NCI-H2196 treated with DMSO at 0.1 percent for 48 hours (cell line): ENCODE results near the gene SLC24A5.

ENCODE experiments used
- DNase-seq: peaks from one replicate; lab custom pipeline; 2025; ENCODE audit not compliant: unreplicated experiment; lab: John Stamatoyannopoulos, UW

SLC24A5 gene

DNA sequence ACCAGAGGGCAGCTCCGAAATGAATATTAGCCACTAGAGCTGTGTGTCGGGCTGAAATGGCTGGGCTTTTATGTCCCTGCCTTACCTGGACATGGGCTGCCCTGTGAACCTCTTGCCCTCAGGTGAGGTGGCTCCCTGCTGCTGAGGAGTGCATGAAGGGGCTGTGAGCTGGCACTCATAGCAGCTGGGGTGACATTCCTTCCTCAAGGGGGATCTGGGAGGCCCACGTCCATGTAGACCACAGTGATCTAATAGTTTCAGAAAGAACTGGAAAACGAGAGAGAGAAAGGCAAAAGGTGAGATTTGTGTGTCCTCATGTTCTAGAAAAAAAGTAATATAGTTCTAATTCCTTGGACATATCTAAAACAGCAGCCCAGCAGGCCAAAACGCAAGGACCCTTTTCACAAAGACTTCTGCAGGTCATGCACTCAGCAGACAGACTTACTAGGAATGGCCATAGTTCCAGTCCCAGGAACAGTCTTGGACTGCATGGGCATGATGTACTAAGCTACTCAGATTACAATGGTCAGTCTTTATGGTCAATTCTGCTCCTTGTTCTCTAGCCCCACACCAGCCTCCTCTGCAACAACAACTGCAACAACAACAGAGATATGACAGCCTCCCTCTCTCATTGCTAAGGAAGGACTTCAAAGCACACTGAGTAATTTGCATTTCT is 10.8 kb upstream of the SLC24A5 start:
- DNase-seq: no peak

DNA sequence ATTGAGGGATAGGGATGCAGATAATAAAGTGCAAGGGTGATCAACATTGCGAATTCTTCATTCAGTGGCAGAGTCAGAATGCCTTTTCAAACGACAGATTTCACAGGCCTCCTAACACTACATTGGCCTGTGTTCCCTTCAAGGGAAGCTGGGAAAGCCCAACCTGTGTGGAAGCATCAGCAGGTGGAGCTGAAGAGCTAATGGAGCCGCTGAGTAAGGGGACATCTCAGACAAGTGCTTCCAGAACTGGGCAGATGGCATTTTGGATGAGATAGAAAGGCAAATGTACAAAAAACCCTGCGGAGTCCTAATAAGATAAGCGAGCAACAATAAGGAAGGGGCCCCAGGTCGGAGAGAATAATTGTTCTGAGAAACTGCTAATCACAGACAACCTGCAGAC is 8.5 kb upstream of the SLC24A5 start:
- no peak for DNase-seq

GRCh38 chr15:48119277-48119676 is 1.5 kb upstream of the SLC24A5 start:
- DNase-seq: no peak

GRCh38 chr15:48121849-48122248 is 1.1 kb downstream of the SLC24A5 start:
- no peak for DNase-seq

DNA sequence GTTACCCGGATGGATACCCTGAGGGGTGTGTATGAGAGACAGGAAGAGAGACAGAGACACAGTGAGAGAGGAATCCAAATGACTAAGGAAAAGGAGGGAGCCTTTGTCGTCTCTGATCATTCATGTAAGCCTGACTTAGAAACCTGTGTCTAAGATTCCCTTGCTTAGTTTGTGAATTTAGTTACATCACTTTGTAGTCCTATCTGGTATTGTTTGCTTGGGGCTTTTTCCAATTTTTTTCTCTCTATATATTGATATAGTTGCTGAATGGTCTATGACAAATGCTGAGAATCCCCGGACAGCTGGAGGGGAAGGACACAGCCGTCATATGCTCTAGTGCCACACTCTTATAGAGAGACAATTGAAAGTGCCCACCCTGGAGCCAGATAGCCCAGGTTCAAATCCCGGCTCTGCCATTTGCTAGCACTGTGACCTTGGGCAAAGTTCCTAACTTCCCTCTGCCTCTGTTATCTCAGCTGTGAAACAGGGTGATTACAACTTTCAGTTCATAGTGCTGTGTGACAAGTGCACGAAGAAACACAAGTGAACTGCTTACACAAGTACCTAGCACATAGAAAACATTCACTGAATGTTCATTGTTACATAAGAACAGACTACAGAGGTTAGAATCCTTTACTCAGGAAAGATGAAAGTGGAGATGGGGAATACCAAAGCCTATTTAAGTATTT is 6.0 kb downstream of the SLC24A5 start:
- DNase-seq: no peak

DNA sequence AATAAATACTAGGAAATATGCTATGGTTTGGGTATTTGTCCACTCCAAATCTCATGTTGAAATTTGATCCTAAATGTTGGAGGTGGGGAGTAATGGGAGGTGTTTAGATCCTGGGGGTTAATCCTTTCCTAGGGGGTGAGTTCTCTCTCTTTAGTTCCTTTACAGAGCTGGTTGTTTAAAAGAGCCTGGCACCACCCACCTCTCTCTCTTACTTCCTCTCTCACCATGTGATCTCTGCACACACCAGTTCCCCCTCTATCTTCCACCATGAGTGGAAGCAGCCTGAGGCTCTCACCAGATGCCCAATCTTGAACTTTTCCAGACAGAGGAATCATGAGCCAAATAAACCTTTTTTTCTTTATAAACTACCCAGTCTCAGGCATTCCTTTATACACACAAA is 10.5 kb downstream of the SLC24A5 start:
- no peak for DNase-seq

GRCh38 chr15:48132874-48133273 is 12.1 kb downstream of the SLC24A5 start:
- DNase-seq: no peak

GRCh38 chr15:48143856-48144255 is 23.1 kb downstream of the SLC24A5 start:
- DNase-seq: no peak

GRCh38 chr15:48144889-48145288 is 24.1 kb downstream of the SLC24A5 start:
- DNase-seq: no peak

DNA sequence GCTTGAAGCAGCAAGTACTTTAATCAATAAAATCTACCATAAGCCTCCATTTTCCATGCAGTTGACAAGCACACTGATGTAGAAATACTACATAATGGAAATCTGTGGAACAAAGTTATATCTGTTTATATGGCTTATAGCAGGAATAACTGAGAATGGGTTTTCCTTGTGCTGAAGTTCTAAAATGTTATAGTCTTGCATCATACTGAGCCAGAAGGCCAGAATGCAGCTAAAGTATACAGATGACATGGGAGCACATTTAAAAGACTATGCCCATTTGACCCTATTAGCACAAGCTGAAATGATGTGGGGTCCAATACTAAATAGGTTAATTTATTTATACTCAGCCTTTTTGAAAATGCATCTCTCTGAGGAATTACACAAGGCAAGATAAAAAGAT is 25.1 kb downstream of the SLC24A5 start:
- no peak for DNase-seq

DNA sequence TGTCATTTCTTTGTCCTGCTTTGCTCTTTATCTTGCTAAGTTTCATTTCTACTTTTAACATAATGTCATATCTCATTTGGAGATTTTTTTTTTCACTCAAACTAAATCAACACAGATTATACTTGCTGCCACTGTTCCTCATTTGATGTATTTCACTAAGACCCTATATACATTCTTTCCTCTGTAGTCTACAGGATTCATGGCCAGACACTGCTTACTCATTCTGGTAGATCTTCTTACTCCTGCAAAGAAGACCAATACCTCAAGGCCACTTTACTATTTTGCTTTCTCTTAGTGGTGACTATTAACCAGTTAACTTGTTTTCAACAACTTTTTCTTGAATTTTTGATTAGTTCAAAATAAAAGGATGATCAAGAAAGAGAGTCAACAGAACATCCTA is 26.6 kb downstream of the SLC24A5 start:
- no peak for DNase-seq

DNA sequence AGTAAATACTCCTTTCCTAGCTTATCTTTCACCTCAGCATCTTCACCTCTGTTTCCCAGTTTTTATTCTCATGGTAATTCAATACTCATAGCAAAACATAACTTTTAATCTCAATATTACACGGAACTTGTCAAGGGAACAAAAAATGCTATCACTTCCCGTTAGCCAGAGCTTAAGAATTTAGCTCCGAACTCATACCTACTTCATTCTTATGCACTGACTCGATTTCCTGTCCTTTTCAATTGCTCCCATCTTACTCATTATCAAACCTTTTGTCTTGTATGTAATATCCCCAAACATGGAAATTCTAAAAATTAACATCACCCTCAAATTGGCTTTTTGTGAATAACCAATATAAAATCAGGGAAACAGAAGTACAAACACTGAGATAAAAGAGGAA is 29.1 kb downstream of the SLC24A5 start:
- DNase-seq: no peak

DNA sequence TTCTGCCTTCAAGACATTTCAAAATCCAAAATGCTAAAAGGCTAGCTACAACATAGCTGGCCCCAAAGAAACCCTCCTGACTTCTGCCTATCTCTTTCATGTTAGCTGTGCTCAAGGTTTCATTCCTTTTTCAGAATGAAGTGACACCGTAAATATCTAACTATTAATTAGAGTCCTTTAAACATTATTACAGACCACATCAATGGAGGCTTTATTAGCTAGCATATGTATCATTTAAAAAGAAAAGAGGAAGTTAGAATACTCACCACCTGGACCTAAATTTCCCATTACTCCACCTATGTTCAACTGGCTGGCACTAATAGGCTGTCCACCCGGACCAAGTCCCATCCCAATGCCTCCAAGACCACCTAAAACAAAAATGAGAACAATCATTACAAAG is 32.7 kb downstream of the SLC24A5 start:
- DNase-seq: no peak

- no peak for DNase-seq
Observed at GRCh38 chr15:48168616-48169015, 47.8 kb downstream of the SLC24A5 start.

DNA sequence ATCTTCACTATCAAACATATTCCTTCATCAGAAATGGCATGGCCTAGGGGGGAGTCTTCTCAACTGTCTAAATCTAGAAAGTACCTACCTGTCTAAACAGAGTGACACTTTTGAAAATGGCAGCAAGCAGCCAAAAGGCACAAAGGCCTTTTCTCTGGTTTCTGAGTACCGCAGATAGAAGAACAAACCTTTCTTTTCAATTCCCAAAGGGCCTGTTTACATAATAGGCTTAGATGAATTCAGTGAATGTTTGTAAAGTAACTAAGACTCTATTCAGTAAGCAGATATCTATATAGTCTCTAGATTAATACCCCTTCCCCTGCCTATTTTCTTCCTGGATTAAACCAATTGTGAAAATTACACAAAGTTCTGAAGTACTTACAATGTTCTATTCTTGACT is 50.2 kb downstream of the SLC24A5 start:
- DNase-seq: no peak

- no peak for DNase-seq
Observed at GRCh38 chr15:48175126-48175525, 54.3 kb downstream of the SLC24A5 start.

- no peak for DNase-seq
Observed at GRCh38 chr15:48176112-48176511, 55.3 kb downstream of the SLC24A5 start.

DNA sequence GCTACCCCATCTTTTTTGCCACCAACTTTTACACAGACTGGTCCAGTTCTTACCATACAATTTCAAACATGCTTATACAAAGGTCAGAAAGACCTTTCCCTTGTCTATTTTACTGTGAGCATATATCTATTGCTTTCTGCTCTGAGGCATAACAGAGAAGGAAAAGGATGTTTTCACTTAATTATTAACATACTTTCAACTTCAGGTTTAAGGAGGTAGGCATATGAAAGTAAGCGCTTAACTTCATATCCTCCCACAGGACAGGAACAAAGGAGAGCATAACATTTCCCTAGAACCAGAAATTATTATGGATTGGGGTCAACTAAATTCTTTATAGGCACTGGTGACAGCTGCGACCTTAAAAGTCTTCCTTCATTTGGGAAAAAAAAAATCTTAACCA is 56.2 kb downstream of the SLC24A5 start:
- DNase-seq: no peak

GRCh38 chr15:48177383-48177765 is 56.6 kb downstream of the SLC24A5 start:
- no peak for DNase-seq

DNA sequence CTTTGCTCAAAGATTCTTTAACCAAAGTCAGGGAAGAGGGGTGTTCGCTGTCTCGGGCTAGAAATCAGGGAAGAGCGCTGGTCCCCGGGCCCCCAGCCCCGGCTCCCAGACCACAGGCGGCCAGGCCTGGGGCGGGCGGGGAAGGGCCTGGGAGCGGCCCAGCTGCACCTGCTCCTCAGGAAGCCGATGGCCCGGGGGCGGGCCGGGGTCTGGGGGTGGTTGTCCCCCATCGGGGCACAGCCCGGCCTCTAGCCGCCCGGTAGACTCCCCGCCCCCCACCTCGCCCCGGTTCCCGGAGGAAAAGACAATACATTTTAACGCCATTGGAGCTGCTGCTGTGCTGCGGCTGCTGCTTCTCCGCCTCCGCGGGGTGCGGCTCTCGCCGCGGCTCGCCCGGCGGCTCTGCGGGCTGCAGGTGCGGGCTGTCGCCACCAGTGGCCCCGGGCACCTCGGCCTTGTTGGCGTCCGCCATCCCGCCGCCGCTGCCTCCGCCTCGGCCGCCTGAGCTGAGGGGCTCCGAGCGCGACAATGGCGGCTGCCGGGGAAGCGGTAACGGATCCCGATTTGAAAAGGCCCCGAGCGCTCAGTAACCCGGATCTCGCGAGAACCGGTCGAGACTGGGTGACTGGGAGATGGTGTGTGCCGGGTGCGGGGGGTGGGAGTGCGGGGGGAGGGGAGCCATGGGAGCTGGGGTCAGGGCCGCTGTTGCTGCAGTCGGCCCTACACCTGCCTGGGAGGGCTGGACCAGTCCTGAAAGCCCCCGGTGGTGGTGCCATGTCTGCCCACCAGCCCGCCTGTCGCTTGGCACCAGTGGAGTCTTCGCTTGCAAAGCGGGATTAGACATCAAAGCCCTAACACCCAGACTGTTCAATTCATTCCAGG is 57.2 kb downstream of the SLC24A5 start, which contains the start of gene MYEF2:
MYEF2 (minus strand) TSS at position 530 of the 882 bp plus-strand sequence; CDS start at position 472, 58 bp downstream.
- DNase-seq: peak; percentile 22

GRCh38 chr15:48178648-48178931 is 57.8 kb downstream of the SLC24A5 start:
- no peak for DNase-seq

DNA sequence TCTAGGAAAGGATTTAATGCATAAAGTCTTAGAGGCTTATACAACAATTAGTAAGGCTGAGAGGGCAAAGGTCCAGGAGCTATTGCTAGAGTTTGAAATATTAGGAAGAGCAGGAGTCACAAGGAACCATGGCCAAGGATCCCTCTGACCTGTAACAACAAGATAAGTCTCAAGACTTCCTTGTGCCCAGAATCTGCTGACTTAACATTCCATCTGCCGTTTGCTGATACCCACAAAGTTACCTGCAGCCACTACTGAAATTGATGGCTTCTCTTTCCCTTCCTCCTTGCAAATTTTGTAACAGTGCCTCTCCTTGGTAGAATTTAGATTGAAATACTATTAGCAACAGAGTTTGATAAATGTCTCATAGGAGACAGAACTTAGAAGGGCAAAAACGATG is 62.0 kb downstream of the SLC24A5 start:
- DNase-seq: no peak
